IPS DF 6.9 (cell line): ENCODE measurements around the gene ZC3H8.

ENCODE experiments used
- DNase-seq: peaks from one replicate; pipeline ENCODE4 v3.0.0-alpha.2; 2013; ENCODE audit warnings: low read depth, low spot score
- H3K27ac ChIP-seq: one replicate; pipeline ENCODE4 v1.5.1; 2013; ENCODE audit warnings: low read length, control low read depth
- H3K27me3 ChIP-seq: 2 replicates; pipeline ENCODE4 v1.6.1; 2013; ENCODE audit warnings: mild to moderate bottlenecking, low read length; ENCODE audit not compliant: control insufficient read depth, insufficient read depth
- H3K36me3 ChIP-seq: 2 replicates; pipeline ENCODE4 v1.6.1; 2013; ENCODE audit warnings: low read length; ENCODE audit not compliant: control insufficient read depth, insufficient read depth
- H3K4me1 ChIP-seq: 2 replicates; pipeline ENCODE4 v1.6.1; 2013; ENCODE audit warnings: low read length; ENCODE audit not compliant: control insufficient read depth, insufficient read depth
- H3K4me3 ChIP-seq: 2 replicates; pipeline ENCODE4 v1.5.1; 2013; ENCODE audit warnings: mild to moderate bottlenecking, low read length
- H3K9me3 ChIP-seq: 2 replicates; pipeline ENCODE4 v1.6.1; 2013; ENCODE audit warnings: low read length, inconsistent platforms; ENCODE audit not compliant: control insufficient read depth, insufficient read depth
- WGBS: extraction: QIAGEN DNeasy Blood & Tissue Kit; methylation state at CpG from one replicate; pipeline ENCODE4 v1.1.7; 2013; ENCODE audit warnings: mixed read lengths, missing lambda C conversion rate; ENCODE audit not compliant: insufficient read length, insufficient coverage; 5-methylcytosine and 5-hydroxymethylcytosine counted together

Gene ZC3H8

DNA sequence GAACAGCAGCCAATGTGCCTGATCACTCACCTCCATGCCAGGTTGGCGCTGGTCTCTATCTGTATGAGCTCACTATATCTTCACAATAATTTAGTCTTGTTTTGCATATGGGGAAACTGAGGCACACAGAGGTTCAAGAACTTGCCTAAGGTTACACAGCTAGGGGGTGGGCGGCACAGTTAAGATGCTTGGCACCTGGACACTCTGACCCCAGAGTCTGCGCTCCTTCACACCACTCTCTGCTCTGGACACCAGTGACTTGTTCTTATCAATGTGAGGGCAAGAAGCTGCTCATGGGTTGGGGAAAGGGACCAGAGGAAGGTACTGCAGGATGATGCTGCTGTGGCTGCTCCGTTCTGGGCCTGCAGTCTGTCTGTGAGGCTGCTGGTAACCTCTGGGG is 89.5 kb downstream of the ZC3H8 start:
- Histone ChIP-seq H3K9me3 (no peaks in the 10 kb centered on the region), H3K4me3 (no peak overlapping the region), H3K4me1 (no peaks in the 10 kb centered on the region; the same call in 1 of the 2 replicates), H3K27me3 (no peaks in the 10 kb centered on the region), H3K36me3 (no peaks in the 10 kb centered on the region), H3K27ac (no peak overlapping the region)
- no peak for DNase-seq
- no CpG with 5 or more reads among the region's 4 CpGs for WGBS

GRCh38 chr2:112164876-112165275 is 90.0 kb downstream of the ZC3H8 start:
- Histone ChIP-seq H3K36me3 (no peaks in the 10 kb centered on the region), H3K4me1 (no peaks in the 10 kb centered on the region; the same call in 1 of the 2 replicates), H3K9me3 (no peaks in the 10 kb centered on the region), H3K4me3 (no peak overlapping the region), H3K27me3 (no peaks in the 10 kb centered on the region), H3K27ac (no peak overlapping the region)
- no CpG with 5 or more reads among the region's 11 CpGs for WGBS
- DNase-seq = no peak

DNA sequence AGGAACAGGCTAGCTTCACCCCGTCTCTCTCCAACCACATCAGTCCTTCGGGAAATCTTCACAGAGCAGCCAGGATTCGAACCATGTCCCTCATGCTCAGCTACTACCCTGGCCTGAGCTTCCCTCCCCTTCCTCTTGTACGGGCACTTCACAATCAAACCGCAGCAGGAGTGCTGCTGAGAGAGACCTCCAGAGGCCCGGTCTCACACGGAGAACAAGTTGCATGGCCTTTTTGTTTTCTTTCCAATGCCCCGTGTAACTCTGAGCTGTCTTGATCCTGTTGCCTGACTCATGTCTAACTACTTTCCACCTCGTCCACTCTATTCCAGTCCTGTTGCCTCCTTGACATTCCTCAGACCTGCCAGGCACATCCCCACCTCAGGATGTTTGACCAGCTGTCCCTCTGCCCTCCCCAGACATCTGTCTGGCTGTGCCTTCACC is 91.3 kb downstream of the ZC3H8 start:
- no peak overlapping the region for H3K27ac ChIP-seq
- no peak for DNase-seq
- no peaks in the 10 kb centered on the region for H3K27me3 ChIP-seq

DNA sequence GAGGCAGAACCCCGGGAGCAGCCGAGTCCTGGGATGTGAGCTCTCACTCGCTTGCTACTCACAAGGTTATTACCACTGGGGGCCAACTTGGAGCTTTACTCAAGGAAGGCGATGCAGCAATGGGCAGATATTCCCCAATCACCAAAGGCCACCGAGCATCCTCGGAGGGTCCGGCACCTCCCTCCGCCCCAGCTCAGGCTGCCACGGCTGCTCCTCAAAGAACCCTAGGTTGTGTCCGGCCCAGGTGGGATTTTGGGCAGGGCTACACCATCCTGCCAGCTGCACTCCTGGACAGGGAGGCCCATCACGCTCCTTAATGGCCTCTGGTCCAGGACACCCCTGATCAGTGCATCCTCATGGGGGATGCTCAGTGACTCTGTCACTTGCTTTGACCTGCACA is 91.9 kb downstream of the ZC3H8 start:
- Histone ChIP-seq H3K27ac (no peak overlapping the region), H3K36me3 (no peaks in the 10 kb centered on the region), H3K4me1 (no peaks in the 10 kb centered on the region; the same call in 1 of the 2 replicates), H3K4me3 (no peak overlapping the region), H3K27me3 (no peaks in the 10 kb centered on the region), H3K9me3 (no peaks in the 10 kb centered on the region)
- WGBS = no CpG with 5 or more reads among the region's 11 CpGs
- no peak for DNase-seq

More for the DNA sequence above, 91.3 kb downstream of the ZC3H8 start:
- Histone ChIP-seq H3K36me3 (no peaks in the 10 kb centered on the region), H3K4me3 (no peak overlapping the region), H3K4me1 (no peaks in the 10 kb centered on the region; the same call in 1 of the 2 replicates), H3K9me3 (no peaks in the 10 kb centered on the region)
- WGBS = no CpG with 5 or more reads among the region's 9 CpGs

DNA sequence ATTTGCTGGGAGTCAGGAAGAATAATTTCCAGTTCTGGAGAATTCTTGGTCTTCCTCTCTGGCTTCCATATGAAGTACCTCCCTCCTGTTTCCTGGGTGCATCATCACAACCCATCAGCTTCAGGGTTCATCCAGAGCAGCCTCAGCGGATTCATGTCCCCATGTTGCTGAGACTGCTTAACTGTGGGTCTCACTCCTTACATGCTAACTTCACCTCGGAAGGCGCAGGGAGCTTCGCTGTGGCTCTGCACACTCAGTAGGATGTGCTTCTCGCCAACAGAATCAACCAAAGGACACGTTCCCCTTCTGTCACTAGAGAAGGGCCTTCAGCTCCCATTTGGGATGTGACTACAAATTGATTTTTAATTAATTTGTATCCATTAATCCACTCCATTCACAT is 92.5 kb downstream of the ZC3H8 start:
- no peaks in the 10 kb centered on the region for H3K27me3 ChIP-seq
- H3K27ac ChIP-seq = no peak overlapping the region
- no peak overlapping the region for H3K4me3 ChIP-seq
- DNase-seq = no peak
- H3K9me3 ChIP-seq = no peaks in the 10 kb centered on the region
- no CpG with 5 or more reads among the region's 6 CpGs for WGBS
- H3K36me3 ChIP-seq = no peaks in the 10 kb centered on the region
- no peaks in the 10 kb centered on the region; the same call in 1 of the 2 replicates for H3K4me1 ChIP-seq
